HUES64 (cell line): Measurements from ENCODE around the gene AP4E1.
"Not testable (repeated sequence)": the region's sequence is repeated elsewhere in the genome, so short reads cannot be mapped to it uniquely, and the experiment has no call there.

Experiments used
- H3K27ac ChIP-seq: 2 replicates; pipeline ENCODE4 v1.7.0; 2013; ENCODE audit warnings: low read depth, low read length, inconsistent platforms
- H3K27me3 ChIP-seq: 2 replicates; pipeline ENCODE4 v1.6.1; 2013; ENCODE audit warnings: mild to moderate bottlenecking, low read length; ENCODE audit not compliant: insufficient read depth
- H3K36me3 ChIP-seq: 2 replicates; pipeline ENCODE4 v1.6.1; 2013; ENCODE audit warnings: mild to moderate bottlenecking, low read length; ENCODE audit not compliant: insufficient read depth
- H3K4me1 ChIP-seq: 2 replicates; pipeline ENCODE4 v1.6.1; 2013; ENCODE audit warnings: mild to moderate bottlenecking, low read length, moderate library complexity; ENCODE audit not compliant: insufficient read depth
- H3K4me3 ChIP-seq: 2 replicates; pipeline ENCODE4 v1.5.1; 2013; ENCODE audit warnings: mild to moderate bottlenecking, low read length, moderate library complexity
- H3K9ac ChIP-seq: 2 replicates; pipeline ENCODE4 v1.6.1; 2013; ENCODE audit warnings: mild to moderate bottlenecking, low read depth, low read length
- H3K9me3 ChIP-seq: 2 replicates; pipeline ENCODE4 v1.6.1; 2013; ENCODE audit warnings: low read depth, low read length; ENCODE audit not compliant: insufficient read depth
- WGBS: fragments of 150-250, 120-280 bp; methylation state at CpG from one replicate; pipeline ENCODE4 v1.1.7; 2013; ENCODE audit warnings: missing lambda C conversion rate; 5-methylcytosine and 5-hydroxymethylcytosine counted together

The AP4E1 gene

GRCh38 chr15:50890751-50891150, 17.7 kb upstream of the AP4E1 start:
- Histone ChIP-seq H3K4me1 (no peaks in the 10 kb centered on the region), H3K27ac (no peak overlapping the region), H3K9ac (no peak overlapping the region), H3K36me3 (no peaks in the 10 kb centered on the region), H3K27me3 (no peaks in the 10 kb centered on the region), H3K4me3 (no peak overlapping the region), H3K9me3 (peaks cover 20% of the 10 kb centered on the region)
- 94% methylated on average over 3 of the region's 5 CpGs for WGBS

- Histone ChIP-seq H3K4me3 (no peak overlapping the region), H3K4me1 (no peaks in the 10 kb centered on the region), H3K36me3 (no peaks in the 10 kb centered on the region), H3K9ac (no peak overlapping the region), H3K27ac (no peak overlapping the region), H3K27me3 (no peaks in the 10 kb centered on the region), H3K9me3 (peaks cover 20% of the 10 kb centered on the region)
- 100% methylated on average over 1 of the region's 1 CpG for WGBS
These were observed 17.3 kb upstream of the AP4E1 start for GRCh38 chr15:50891159-50891558.

DNA sequence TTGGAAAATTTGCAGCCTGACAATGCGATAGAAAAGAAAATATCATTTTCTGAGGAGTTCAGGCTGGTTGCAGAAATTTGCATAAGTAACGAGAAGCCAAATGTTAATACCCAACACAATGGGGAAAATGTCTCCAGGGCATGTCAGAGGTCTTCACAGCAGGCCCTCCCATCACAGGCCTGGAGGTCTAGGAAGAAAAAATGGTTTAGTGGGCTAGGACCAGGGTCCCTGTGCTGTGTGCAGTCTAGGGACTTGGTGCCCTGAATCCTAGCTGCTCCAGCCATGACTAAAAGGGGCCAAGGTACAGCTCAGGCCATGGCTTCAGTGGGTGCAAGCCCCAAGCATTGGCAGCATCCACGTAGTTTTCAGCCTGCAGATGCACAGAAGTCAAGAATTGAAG, 14.5 kb upstream of the AP4E1 start:
- 95% methylated on average over 3 of the region's 3 CpGs for WGBS
- no peaks in the 10 kb centered on the region for H3K36me3 ChIP-seq
- H3K9me3 ChIP-seq, result peaks cover 20% of the 10 kb centered on the region
- no peak overlapping the region for H3K4me3 ChIP-seq
- no peaks in the 10 kb centered on the region for H3K27me3 ChIP-seq
- H3K27ac ChIP-seq, result no peak overlapping the region
- H3K4me1 ChIP-seq, result no peaks in the 10 kb centered on the region
- no peak overlapping the region for H3K9ac ChIP-seq

- WGBS, result 95% methylated on average over 8 of the region's 8 CpGs
- not testable (repeated sequence) for H3K4me1 ChIP-seq, H3K27ac ChIP-seq, H3K36me3 ChIP-seq, H3K9me3 ChIP-seq, H3K9ac ChIP-seq, H3K27me3 ChIP-seq, H3K4me3 ChIP-seq
These were observed 7.1 kb upstream of the AP4E1 start for GRCh38 chr15:50901390-50901789.

- Histone ChIP-seq H3K9ac (no peak overlapping the region), H3K4me1 (peaks cover 6% of the 10 kb centered on the region), H3K27ac (no peak overlapping the region), H3K36me3 (no peaks in the 10 kb centered on the region), H3K9me3 (no peaks in the 10 kb centered on the region), H3K4me3 (no peak overlapping the region), H3K27me3 (no peaks in the 10 kb centered on the region)
These were observed 4.3 kb upstream of the AP4E1 start for GRCh38 chr15:50904211-50904610.

DNA sequence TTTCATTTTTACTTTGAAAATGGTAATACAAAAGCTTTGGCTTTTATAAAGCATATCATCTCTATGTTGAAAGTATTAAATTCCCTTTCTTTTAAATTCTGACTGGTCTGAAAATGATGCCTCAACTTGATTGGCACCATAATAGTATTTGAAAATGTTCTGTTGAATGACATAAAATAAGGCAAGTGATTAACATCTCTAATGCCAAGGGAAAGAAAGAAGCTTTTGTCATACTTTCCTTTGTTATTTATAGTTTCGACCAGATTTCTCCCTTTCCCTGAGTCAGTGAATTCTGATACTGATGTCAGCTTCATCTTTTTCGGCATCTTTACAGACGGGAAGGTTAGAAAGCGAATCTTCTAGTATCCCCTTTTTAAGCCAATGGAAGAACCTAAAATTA, 3.4 kb upstream of the AP4E1 start:
- Histone ChIP-seq H3K27ac (no peak overlapping the region), H3K9me3 (no peaks in the 10 kb centered on the region), H3K4me1 (peaks cover 9% of the 10 kb centered on the region), H3K9ac (no peak overlapping the region), H3K27me3 (no peaks in the 10 kb centered on the region), H3K4me3 (no peak overlapping the region), H3K36me3 (no peaks in the 10 kb centered on the region)
- WGBS, result 98% methylated on average over 4 of the region's 4 CpGs

GRCh38 chr15:50906954-50907600, 1.4 kb upstream of the AP4E1 start:
- WGBS, result 80% methylated on average over 14 of the region's 16 CpGs
- Histone ChIP-seq H3K36me3 (peaks cover 3% of the 10 kb centered on the region), H3K27ac (no peak overlapping the region; the same call in 1 of the 2 replicates), H3K4me1 (peaks cover 9% of the 10 kb centered on the region), H3K4me3 (peak overlapping the region; percentile 89), H3K9ac (peak overlapping the region; percentile 92; the same call in 1 of the 2 replicates), H3K27me3 (no peaks in the 10 kb centered on the region), H3K9me3 (no peaks in the 10 kb centered on the region)

GRCh38 chr15:50907601-50908208, 778 bp upstream of the AP4E1 start:
- H3K4me3 ChIP-seq, result peak overlapping the region; percentile 89
- no peaks in the 10 kb centered on the region for H3K27me3 ChIP-seq
- peak overlapping the region; percentile 74 for H3K27ac ChIP-seq
- peaks cover 9% of the 10 kb centered on the region for H3K36me3 ChIP-seq
- H3K4me1 ChIP-seq, result peaks cover 9% of the 10 kb centered on the region
- H3K9ac ChIP-seq, result peak overlapping the region; percentile 92
- WGBS, result 4% methylated on average over 31 of the region's 31 CpGs
- H3K9me3 ChIP-seq, result no peaks in the 10 kb centered on the region

DNA sequence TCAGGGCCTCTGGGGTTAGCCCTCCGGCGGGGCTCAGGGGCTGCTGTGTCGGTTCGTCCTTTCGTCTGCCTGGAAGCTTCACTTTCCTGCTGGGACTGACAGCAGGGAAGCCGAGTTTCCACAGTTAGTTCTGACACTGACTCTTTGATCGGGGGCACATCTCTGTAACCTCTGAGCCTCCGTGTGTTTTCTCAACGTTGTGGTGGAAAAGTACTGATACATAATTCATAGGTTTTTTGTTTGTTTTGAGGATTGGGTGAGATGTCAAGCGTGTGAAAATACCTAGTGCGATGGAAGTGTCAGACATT, 481 bp downstream of the AP4E1 start:
- Histone ChIP-seq H3K9me3 (no peaks in the 10 kb centered on the region), H3K4me3 (peak overlapping the region; percentile 89), H3K27me3 (no peaks in the 10 kb centered on the region), H3K9ac (peak overlapping the region; percentile 92), H3K4me1 (peaks cover 9% of the 10 kb centered on the region), H3K36me3 (peaks cover 17% of the 10 kb centered on the region), H3K27ac (peak overlapping the region; percentile 67; the same call in 1 of the 2 replicates)
- WGBS, result 0% methylated on average over 11 of the region's 11 CpGs

GRCh38 chr15:50910426-50910795, 1.9 kb downstream of the AP4E1 start:
- not testable (repeated sequence) for H3K4me3 ChIP-seq, H3K9ac ChIP-seq, H3K27me3 ChIP-seq, H3K27ac ChIP-seq, H3K9me3 ChIP-seq, H3K4me1 ChIP-seq
- peaks cover 25% of the 10 kb centered on the region for H3K36me3 ChIP-seq
- WGBS, result 93% methylated on average over 3 of the region's 3 CpGs

- Histone ChIP-seq H3K27ac (no peak overlapping the region), H3K36me3 (peaks cover 31% of the 10 kb centered on the region), H3K4me1 (peaks cover 9% of the 10 kb centered on the region), H3K4me3 (no peak overlapping the region), H3K9ac (no peak overlapping the region), H3K9me3 (no peaks in the 10 kb centered on the region), H3K27me3 (no peaks in the 10 kb centered on the region)
- WGBS, result 91% methylated on average over 2 of the region's 2 CpGs
These were observed 2.5 kb downstream of the AP4E1 start for GRCh38 chr15:50911001-50911400.

- Histone ChIP-seq H3K36me3 (peaks cover 37% of the 10 kb centered on the region), H3K9me3 (no peaks in the 10 kb centered on the region), H3K27ac (no peak overlapping the region), H3K9ac (no peak overlapping the region), H3K4me1 (peaks cover 9% of the 10 kb centered on the region), H3K4me3 (no peak overlapping the region), H3K27me3 (no peaks in the 10 kb centered on the region)
- WGBS, result 93% methylated on average over 3 of the region's 5 CpGs
These were observed 3.1 kb downstream of the AP4E1 start for GRCh38 chr15:50911621-50912020.
